Measurements from ENCODE around the gene TSKU.

TSKU gene

GRCh38 chr11:76759092-76759491 is 24.1 kb upstream of the TSKU start:
- Mint-ChIP-seq H3K4me3 (no peak overlapping the region), H3K27ac (ENCODE audit: low read depth) (no peak overlapping the region), H3K9me3 (no peaks in the 10 kb centered on the region), H3K27me3 (peaks cover 10% of the 10 kb centered on the region), H3K36me3 (ENCODE audit: insufficient read depth) (peaks cover 2% of the 10 kb centered on the region), H3K4me1 (no peaks in the 10 kb centered on the region)
- DNase-seq (ENCODE audit: low spot score in 2 of 2): no peak
- no peak for ATAC-seq (replicated peaks; ENCODE audit: extremely low read depth, poor library complexity, severe bottlenecking)

- H3K36me3 Mint-ChIP-seq (ENCODE audit: insufficient read depth): peaks cover 2% of the 10 kb centered on the region
- H3K27ac Mint-ChIP-seq (ENCODE audit: low read depth): no peak overlapping the region
- H3K9me3 Mint-ChIP-seq: no peaks in the 10 kb centered on the region
- peaks cover 10% of the 10 kb centered on the region for H3K27me3 Mint-ChIP-seq
- no peaks in the 10 kb centered on the region for H3K4me1 Mint-ChIP-seq
- ATAC-seq (replicated peaks; ENCODE audit: extremely low read depth, poor library complexity, severe bottlenecking) (no peak), DNase-seq (ENCODE audit: low spot score in 2 of 2) (no peak)
- H3K4me3 Mint-ChIP-seq: no peak overlapping the region
These were observed 23.6 kb upstream of the TSKU start for GRCh38 chr11:76759517-76759916.

- H3K27ac Mint-ChIP-seq (ENCODE audit: low read depth): no peak overlapping the region
- no peak for ATAC-seq (replicated peaks; ENCODE audit: extremely low read depth, poor library complexity, severe bottlenecking)
- no peaks in the 10 kb centered on the region for H3K9me3 Mint-ChIP-seq
- H3K36me3 Mint-ChIP-seq (ENCODE audit: insufficient read depth): peaks cover 2% of the 10 kb centered on the region
- DNase-seq (ENCODE audit: low spot score in 2 of 2): no peak
- H3K4me3 Mint-ChIP-seq: no peak overlapping the region
- H3K4me1 Mint-ChIP-seq: no peaks in the 10 kb centered on the region
- peaks cover 10% of the 10 kb centered on the region for H3K27me3 Mint-ChIP-seq
These were observed 22.9 kb upstream of the TSKU start for GRCh38 chr11:76760236-76760635.

GRCh38 chr11:76761718-76762355 is 21.3 kb upstream of the TSKU start:
- H3K9me3 Mint-ChIP-seq: no peaks in the 10 kb centered on the region
- peaks cover under 1% of the 10 kb centered on the region for H3K36me3 Mint-ChIP-seq (ENCODE audit: insufficient read depth)

GRCh38 chr11:76762356-76762752 is 20.8 kb upstream of the TSKU start:
- no peak overlapping the region for H3K4me3 Mint-ChIP-seq
- H3K27me3 Mint-ChIP-seq: no peaks in the 10 kb centered on the region
- H3K36me3 Mint-ChIP-seq (ENCODE audit: insufficient read depth): no peaks in the 10 kb centered on the region
- no peak overlapping the region for H3K27ac Mint-ChIP-seq (ENCODE audit: low read depth)
- no peaks in the 10 kb centered on the region for H3K9me3 Mint-ChIP-seq
- ATAC-seq (replicated peaks; ENCODE audit: extremely low read depth, poor library complexity, severe bottlenecking) (no peak), DNase-seq (ENCODE audit: low spot score in 2 of 2) (no peak)
- H3K4me1 Mint-ChIP-seq: peaks cover 11% of the 10 kb centered on the region

More at GRCh38 chr11:76761718-76762355, 21.3 kb upstream of the TSKU start:
- Mint-ChIP-seq H3K27me3 (peaks cover 2% of the 10 kb centered on the region), H3K4me3 (no peak overlapping the region), H3K4me1 (peaks cover 6% of the 10 kb centered on the region), H3K27ac (ENCODE audit: low read depth) (no peak overlapping the region)
- DNase-seq (ENCODE audit: low spot score in 2 of 2): no peak
- no peak for ATAC-seq (replicated peaks; ENCODE audit: extremely low read depth, poor library complexity, severe bottlenecking)

GRCh38 chr11:76762867-76763572 is 20.1 kb upstream of the TSKU start:
- ATAC-seq (replicated peaks; ENCODE audit: extremely low read depth, poor library complexity, severe bottlenecking): no peak
- peaks cover 12% of the 10 kb centered on the region for H3K4me1 Mint-ChIP-seq
- H3K9me3 Mint-ChIP-seq: no peaks in the 10 kb centered on the region
- H3K4me3 Mint-ChIP-seq: no peak overlapping the region
- H3K27ac Mint-ChIP-seq (ENCODE audit: low read depth): no peak overlapping the region
- no peaks in the 10 kb centered on the region for H3K27me3 Mint-ChIP-seq
- no peak for DNase-seq (ENCODE audit: low spot score in 2 of 2)
- H3K36me3 Mint-ChIP-seq (ENCODE audit: insufficient read depth): no peaks in the 10 kb centered on the region

- Mint-ChIP-seq H3K4me3 (no peak overlapping the region), H3K36me3 (ENCODE audit: insufficient read depth) (no peaks in the 10 kb centered on the region), H3K27me3 (no peaks in the 10 kb centered on the region), H3K9me3 (no peaks in the 10 kb centered on the region), H3K4me1 (peaks cover 19% of the 10 kb centered on the region), H3K27ac (ENCODE audit: low read depth) (no peak overlapping the region)
- ATAC-seq (replicated peaks; ENCODE audit: extremely low read depth, poor library complexity, severe bottlenecking) (no peak), DNase-seq (ENCODE audit: low spot score in 2 of 2) (no peak)
These were observed 19.4 kb upstream of the TSKU start for GRCh38 chr11:76763573-76764346.

- H3K9me3 Mint-ChIP-seq: no peaks in the 10 kb centered on the region
- H3K36me3 Mint-ChIP-seq (ENCODE audit: insufficient read depth): no peaks in the 10 kb centered on the region
- DNase-seq (ENCODE audit: low spot score in 2 of 2): no peak
- no peak overlapping the region for H3K27ac Mint-ChIP-seq (ENCODE audit: low read depth)
- ATAC-seq (replicated peaks; ENCODE audit: extremely low read depth, poor library complexity, severe bottlenecking): no peak
- no peaks in the 10 kb centered on the region for H3K27me3 Mint-ChIP-seq
- no peak overlapping the region for H3K4me3 Mint-ChIP-seq
- peaks cover 21% of the 10 kb centered on the region for H3K4me1 Mint-ChIP-seq
These were observed 18.1 kb upstream of the TSKU start for GRCh38 chr11:76764941-76765665.

- Mint-ChIP-seq H3K4me3 (no peak overlapping the region), H3K36me3 (ENCODE audit: insufficient read depth) (no peaks in the 10 kb centered on the region), H3K27me3 (no peaks in the 10 kb centered on the region), H3K27ac (ENCODE audit: low read depth) (no peak overlapping the region), H3K4me1 (peaks cover 21% of the 10 kb centered on the region), H3K9me3 (no peaks in the 10 kb centered on the region)
- ATAC-seq (replicated peaks; ENCODE audit: extremely low read depth, poor library complexity, severe bottlenecking): no peak
- no peak for DNase-seq (ENCODE audit: low spot score in 2 of 2)
These were observed 17.2 kb upstream of the TSKU start for GRCh38 chr11:76765863-76766350.

GRCh38 chr11:76766521-76766920 is 16.6 kb upstream of the TSKU start:
- ATAC-seq (replicated peaks; ENCODE audit: extremely low read depth, poor library complexity, severe bottlenecking): no peak
- no peak for DNase-seq (ENCODE audit: low spot score in 2 of 2)
- H3K27me3 Mint-ChIP-seq: no peaks in the 10 kb centered on the region
- H3K36me3 Mint-ChIP-seq (ENCODE audit: insufficient read depth): no peaks in the 10 kb centered on the region
- no peaks in the 10 kb centered on the region for H3K9me3 Mint-ChIP-seq
- no peak overlapping the region for H3K27ac Mint-ChIP-seq (ENCODE audit: low read depth)
- peaks cover 21% of the 10 kb centered on the region for H3K4me1 Mint-ChIP-seq
- no peak overlapping the region for H3K4me3 Mint-ChIP-seq

- Mint-ChIP-seq H3K4me1 (peaks cover 21% of the 10 kb centered on the region), H3K4me3 (no peak overlapping the region), H3K36me3 (ENCODE audit: insufficient read depth) (no peaks in the 10 kb centered on the region), H3K27me3 (no peaks in the 10 kb centered on the region), H3K9me3 (no peaks in the 10 kb centered on the region), H3K27ac (ENCODE audit: low read depth) (no peak overlapping the region)
- DNase-seq (ENCODE audit: low spot score in 2 of 2) (no peak), ATAC-seq (replicated peaks; ENCODE audit: extremely low read depth, poor library complexity, severe bottlenecking) (no peak)
These were observed 15.5 kb upstream of the TSKU start for GRCh38 chr11:76767659-76768058.

GRCh38 chr11:76768088-76768908 is 14.9 kb upstream of the TSKU start:
- peak; percentile 70 for ATAC-seq (replicated peaks; ENCODE audit: extremely low read depth, poor library complexity, severe bottlenecking)
- H3K4me3 Mint-ChIP-seq: no peak overlapping the region
- no peaks in the 10 kb centered on the region for H3K36me3 Mint-ChIP-seq (ENCODE audit: insufficient read depth)
- H3K9me3 Mint-ChIP-seq: no peaks in the 10 kb centered on the region
- no peak for DNase-seq (ENCODE audit: low spot score in 2 of 2)
- H3K27ac Mint-ChIP-seq (ENCODE audit: low read depth): peak overlapping the region; percentile 4
- peaks cover 21% of the 10 kb centered on the region for H3K4me1 Mint-ChIP-seq
- H3K27me3 Mint-ChIP-seq: no peaks in the 10 kb centered on the region
